SK-N-MC (cell line): ENCODE results near the gene EFTUD2.
"Not testable (repeated sequence)": the region's sequence is repeated elsewhere in the genome, so short reads cannot be mapped to it uniquely, and the experiment has no call there.

ENCODE experiments used
- DNase-seq: peaks from one replicate; pipeline ENCODE4 v3.0.0-alpha.2; 2011; ENCODE audit warnings: low read depth, low spot score
- H3K27ac ChIP-seq: fragments of 200-600 bp; sonication (generic); 2 replicates; pipeline ENCODE4 v1.5.1; 2016; ENCODE audit warnings: mixed run types
- H3K36me3 ChIP-seq: fragments of 200-600 bp; sonication (generic); 2 replicates; pipeline ENCODE4 v1.6.1; 2017; ENCODE audit warnings: antibody characterized with exemption, low read length, mixed read lengths; ENCODE audit not compliant: insufficient read depth
- H3K4me3 ChIP-seq: fragments of 200-600 bp; sonication (generic); 2 replicates; pipeline ENCODE4 v1.5.1; 2016
- H3K9ac ChIP-seq: fragments of 200-600 bp; sonication (generic); 2 replicates; pipeline ENCODE4 v1.8.0; 2017; ENCODE audit warnings: mixed run types, mixed read lengths; ENCODE audit not compliant: insufficient read length
- H3K9me3 ChIP-seq: fragments of 200-600 bp; sonication (generic); 2 replicates; pipeline ENCODE4 v1.6.1; 2017; ENCODE audit warnings: low read depth, mild to moderate bottlenecking, antibody characterized with exemption, low read length, moderate library complexity, mixed read lengths
- EZH2 ChIP-seq: fragments of 200-600 bp; sonication (generic); IDR thresholded peaks from one replicate; pipeline ENCODE4 v1.6.1; 2017; ENCODE audit warnings: antibody characterized with exemption
- FOXP2 ChIP-seq: optimal IDR thresholded peaks from 2 replicates; pipeline ENCODE3; 2011; ENCODE audit warnings: mild to moderate bottlenecking, moderate library complexity; ENCODE audit not compliant: insufficient read depth; ENCODE audit errors: extremely low read length, control extremely low read depth
- POLR2AphosphoS5 ChIP-seq: IDR thresholded peaks from 2 replicates; pipeline ENCODE4 v1.6.1; 2012; ENCODE audit warnings: mild to moderate bottlenecking, low read depth, low read length, borderline replicate concordance

Gene EFTUD2

GRCh38 chr17:44828919-44829522 lies 70.2 kb downstream of the EFTUD2 start:
- no peak for DNase-seq
- no peaks in the 10 kb centered on the region for H3K9me3 ChIP-seq
- peak overlapping the region; percentile 79 for H3K27ac ChIP-seq
- peak overlapping the region; percentile 84 for H3K4me3 ChIP-seq
- TF ChIP-seq POLR2AphosphoS5 (no peak; the same call in 1 of the 2 replicates), EZH2 (no peak), FOXP2 (no peak)
- H3K9ac ChIP-seq = peak overlapping the region; percentile 89
- H3K36me3 ChIP-seq = peaks cover 4% of the 10 kb centered on the region; the same call in 1 of the 2 replicates

- DNase-seq = no peak
- Histone ChIP-seq H3K9me3 (no peaks in the 10 kb centered on the region), H3K36me3 (peaks cover 5% of the 10 kb centered on the region), H3K4me3 (peak overlapping the region; percentile 84), H3K27ac (no peak overlapping the region), H3K9ac (peak overlapping the region; percentile 89)
- TF ChIP-seq POLR2AphosphoS5 = no peak
- no peak for TF ChIP-seq EZH2
- TF ChIP-seq FOXP2 = no peak
Measured at GRCh38 chr17:44827863-44828262, 71.4 kb downstream of the EFTUD2 start.

DNA sequence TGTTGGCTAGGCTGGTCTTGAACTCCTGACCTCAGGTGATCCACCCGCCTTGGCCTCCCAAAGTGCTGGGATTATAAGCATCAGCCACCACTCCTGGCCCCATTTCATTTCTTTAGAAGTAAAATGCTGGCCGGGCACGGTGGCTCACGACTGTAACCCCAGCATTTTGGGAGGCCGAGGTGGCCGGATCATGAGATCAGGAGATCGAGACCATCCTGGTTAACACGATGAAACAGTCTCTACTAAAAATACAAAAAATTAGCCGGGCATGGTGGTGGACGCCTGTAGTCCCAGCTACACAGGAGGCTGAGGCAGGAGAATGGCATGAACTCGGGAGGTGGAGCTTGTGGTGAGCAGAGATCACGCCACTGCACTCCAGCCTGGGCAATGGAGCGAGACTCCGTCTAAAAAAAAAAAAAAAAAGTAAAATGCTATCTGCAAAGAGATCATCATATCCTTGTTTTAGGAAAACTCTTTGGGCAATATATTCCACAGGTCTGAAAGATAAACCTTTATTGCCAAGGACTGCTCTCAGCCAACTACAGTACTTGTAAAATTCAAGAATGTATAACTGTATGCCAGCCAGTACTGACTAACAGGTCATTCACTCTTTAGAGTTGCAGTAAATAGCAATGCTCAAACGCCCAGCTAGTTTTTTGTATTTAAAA lies 73.0 kb downstream of the EFTUD2 start:
- DNase-seq = no peak
- Histone ChIP-seq H3K36me3 (peaks cover 8% of the 10 kb centered on the region), H3K27ac (no peak overlapping the region), H3K9ac (no peak overlapping the region), H3K4me3 (no peak overlapping the region), H3K9me3 (no peaks in the 10 kb centered on the region)
- TF ChIP-seq EZH2 = no peak
- TF ChIP-seq POLR2AphosphoS5 = no peak
- no peak for TF ChIP-seq FOXP2

- not testable (repeated sequence) for H3K27ac ChIP-seq, H3K9ac ChIP-seq, H3K4me3 ChIP-seq, DNase-seq, H3K36me3 ChIP-seq, H3K9me3 ChIP-seq
Measured at GRCh38 chr17:44825236-44825635, 74.0 kb downstream of the EFTUD2 start.

- Histone ChIP-seq H3K36me3 (peaks cover 20% of the 10 kb centered on the region), H3K9me3 (no peaks in the 10 kb centered on the region), H3K9ac (no peak overlapping the region), H3K27ac (peak overlapping the region; percentile 63), H3K4me3 (peak overlapping the region; percentile 30)
- DNase-seq = no peak
- TF ChIP-seq FOXP2 (no peak), POLR2AphosphoS5 (no peak), EZH2 (no peak)
Measured at GRCh38 chr17:44820631-44821212, 78.5 kb downstream of the EFTUD2 start.

- not testable (repeated sequence) for H3K27ac ChIP-seq, H3K9ac ChIP-seq, DNase-seq, H3K4me3 ChIP-seq, H3K9me3 ChIP-seq
- H3K36me3 ChIP-seq = peaks cover 16% of the 10 kb centered on the region
Measured at GRCh38 chr17:44818508-44818907, 80.7 kb downstream of the EFTUD2 start.

DNA sequence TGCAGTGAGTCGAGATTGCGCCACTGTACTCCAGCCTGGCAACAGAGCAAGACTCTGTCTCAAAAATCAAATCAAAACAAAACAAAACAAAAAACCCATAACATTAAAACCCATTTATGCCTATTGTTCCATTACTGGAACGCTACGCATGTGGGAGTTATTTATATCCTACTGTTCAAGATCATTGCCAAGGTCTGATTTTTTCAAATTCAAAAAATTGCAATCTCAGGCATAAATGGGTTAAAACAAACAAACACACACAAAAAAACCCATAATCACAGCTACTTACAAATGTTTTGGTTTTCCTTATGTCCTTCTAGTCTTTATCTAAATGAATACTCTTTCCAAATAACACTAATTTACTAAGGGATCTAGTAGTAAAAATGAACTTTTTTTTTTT lies 87.0 kb downstream of the EFTUD2 start:
- no peaks in the 10 kb centered on the region; the same call in 1 of the 2 replicates for H3K36me3 ChIP-seq
- no peak for DNase-seq
- H3K9ac ChIP-seq = no peak overlapping the region
- H3K4me3 ChIP-seq = no peak overlapping the region
- H3K9me3 ChIP-seq = no peaks in the 10 kb centered on the region
- no peak for TF ChIP-seq EZH2
- no peak for TF ChIP-seq FOXP2
- TF ChIP-seq POLR2AphosphoS5 = no peak
- peak overlapping the region; percentile 42; the same call in 1 of the 2 replicates for H3K27ac ChIP-seq

GRCh38 chr17:44808656-44809388 lies 90.4 kb downstream of the EFTUD2 start:
- not testable (repeated sequence) for H3K27ac ChIP-seq, DNase-seq, H3K9ac ChIP-seq, H3K4me3 ChIP-seq, H3K9me3 ChIP-seq
- peaks cover 28% of the 10 kb centered on the region for H3K36me3 ChIP-seq

- H3K27ac ChIP-seq = no peak overlapping the region
- H3K9me3 ChIP-seq = no peaks in the 10 kb centered on the region
- H3K36me3 ChIP-seq = peaks cover 34% of the 10 kb centered on the region
- H3K9ac ChIP-seq = no peak overlapping the region
- H3K4me3 ChIP-seq = no peak overlapping the region
- TF ChIP-seq EZH2 (no peak), POLR2AphosphoS5 (no peak), FOXP2 (no peak)
- no peak for DNase-seq
Measured at GRCh38 chr17:44808156-44808555, 91.1 kb downstream of the EFTUD2 start.
